ENCODE data around the gene ZNF777.
"Not testable (repeated sequence)": the region's sequence is repeated elsewhere in the genome, so short reads cannot be mapped to it uniquely, and the experiment has no call there.

ZNF777 gene

GRCh38 chr7:149449897-149450296 lies 11.0 kb downstream of the ZNF777 start:
- DNase-seq: no peak

GRCh38 chr7:149448961-149449360 lies 11.9 kb downstream of the ZNF777 start:
- no peak for DNase-seq

- DNase-seq: not testable (repeated sequence)
Measured at GRCh38 chr7:149446026-149446425, 14.8 kb downstream of the ZNF777 start.

- DNase-seq: no peak
Measured at GRCh38 chr7:149444287-149444686, 16.6 kb downstream of the ZNF777 start.

DNA sequence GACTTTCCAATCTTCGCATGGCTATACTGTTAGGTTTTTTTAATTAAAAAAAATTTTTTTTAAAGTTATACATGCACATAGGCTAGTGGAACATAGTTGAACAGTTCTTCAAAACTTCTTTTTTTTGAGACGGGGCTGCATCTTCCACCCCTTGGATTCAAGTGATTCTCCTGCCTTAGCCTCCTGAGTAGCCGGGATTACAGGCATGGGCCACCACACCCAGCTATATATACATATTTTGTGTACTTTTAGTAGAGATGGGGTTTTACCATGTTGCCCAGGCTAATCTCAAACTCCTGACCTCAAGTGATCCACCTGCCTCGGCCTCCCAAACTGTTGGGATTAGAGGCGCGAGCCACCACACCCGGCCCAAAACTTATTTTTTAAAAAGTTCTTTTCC lies 17.3 kb downstream of the ZNF777 start:
- DNase-seq: no peak

- DNase-seq: no peak
Measured at GRCh38 chr7:149442924-149443323, 17.9 kb downstream of the ZNF777 start.

GRCh38 chr7:149440222-149440621 lies 20.6 kb downstream of the ZNF777 start:
- no peak for DNase-seq

DNA sequence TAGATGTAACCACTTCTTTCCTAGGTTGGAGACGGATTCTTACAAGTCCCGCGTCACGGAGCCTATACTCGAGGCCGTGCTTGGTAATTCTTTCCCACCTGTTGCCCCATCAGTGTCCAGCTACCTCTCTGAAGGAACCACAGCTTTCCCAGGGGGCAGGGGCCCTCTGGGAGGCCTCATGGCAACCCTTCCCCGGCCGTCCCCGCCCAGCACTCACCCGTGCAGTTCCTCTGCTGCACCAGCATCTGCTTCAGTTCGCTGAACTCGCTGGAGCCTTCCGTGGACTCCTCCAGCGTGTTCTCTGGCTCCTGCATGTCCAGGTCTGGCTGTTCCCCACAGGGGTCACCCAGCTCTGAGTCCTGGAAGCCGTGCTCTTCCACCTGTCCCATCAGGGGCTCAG lies 24.5 kb downstream of the ZNF777 start:
- no peak for DNase-seq

- no peak for DNase-seq
Measured at GRCh38 chr7:149433124-149433523, 27.7 kb downstream of the ZNF777 start.

DNA sequence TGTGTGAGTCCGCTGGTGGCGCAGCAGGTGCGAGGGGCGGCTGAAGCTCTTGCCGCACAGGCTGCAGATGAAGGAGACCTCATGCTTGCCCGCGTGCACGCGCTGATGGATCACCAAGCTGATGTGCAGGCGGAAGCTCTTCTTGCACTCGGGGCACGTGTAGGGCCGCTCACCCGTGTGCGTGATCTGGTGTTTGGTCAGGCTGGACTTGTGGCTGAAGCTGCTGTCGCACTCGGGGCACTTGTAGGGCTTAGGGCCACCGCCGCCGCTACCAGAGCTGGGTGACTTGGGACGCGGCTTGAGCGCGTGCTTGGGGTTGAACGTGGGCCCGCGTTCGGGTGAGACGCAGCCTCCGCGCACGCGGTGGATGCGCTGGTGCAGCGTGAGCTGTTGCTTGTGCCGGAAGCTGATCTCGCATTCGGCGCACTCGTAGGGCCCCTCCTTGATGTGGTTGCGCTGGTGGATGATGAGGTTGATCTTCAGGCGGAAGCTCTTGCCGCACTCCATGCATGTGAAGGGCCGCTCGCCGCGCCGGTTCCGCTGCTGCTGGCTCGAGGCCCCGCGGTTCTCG lies 28.7 kb downstream of the ZNF777 start:
- DNase-seq: no peak

GRCh38 chr7:149431486-149432120 lies 29.3 kb downstream of the ZNF777 start:
- DNase-seq: no peak

- no peak for DNase-seq
Measured at GRCh38 chr7:149430192-149430591, 30.7 kb downstream of the ZNF777 start.

DNA sequence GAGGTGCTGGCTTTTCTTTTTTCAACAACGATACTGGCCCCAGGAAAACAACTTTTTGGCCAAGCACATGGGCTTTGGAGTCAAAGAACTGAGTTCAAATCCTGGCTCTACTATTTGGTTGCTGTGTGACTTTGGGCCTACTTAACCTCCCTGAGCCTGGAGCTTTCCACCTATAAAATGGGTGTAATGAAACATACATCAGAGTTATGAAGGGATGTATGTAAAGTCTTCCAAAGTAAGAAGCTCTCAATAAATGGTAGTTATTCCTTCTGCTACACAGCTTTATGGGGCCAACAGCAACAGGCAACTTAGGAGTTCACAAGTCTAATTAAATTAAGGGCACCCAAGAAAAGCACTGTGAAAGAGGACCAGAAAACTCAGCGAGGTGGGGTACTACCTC lies 33.0 kb downstream of the ZNF777 start:
- no peak for DNase-seq

GRCh38 chr7:149427096-149427680 lies 33.7 kb downstream of the ZNF777 start:
- peak; percentile 46 for DNase-seq

- peak; percentile 81 for DNase-seq
Measured at GRCh38 chr7:149423449-149424110, 37.3 kb downstream of the ZNF777 start.

- DNase-seq: peak; percentile 77
Measured at GRCh38 chr7:149422914-149423301, 38.0 kb downstream of the ZNF777 start.

DNA sequence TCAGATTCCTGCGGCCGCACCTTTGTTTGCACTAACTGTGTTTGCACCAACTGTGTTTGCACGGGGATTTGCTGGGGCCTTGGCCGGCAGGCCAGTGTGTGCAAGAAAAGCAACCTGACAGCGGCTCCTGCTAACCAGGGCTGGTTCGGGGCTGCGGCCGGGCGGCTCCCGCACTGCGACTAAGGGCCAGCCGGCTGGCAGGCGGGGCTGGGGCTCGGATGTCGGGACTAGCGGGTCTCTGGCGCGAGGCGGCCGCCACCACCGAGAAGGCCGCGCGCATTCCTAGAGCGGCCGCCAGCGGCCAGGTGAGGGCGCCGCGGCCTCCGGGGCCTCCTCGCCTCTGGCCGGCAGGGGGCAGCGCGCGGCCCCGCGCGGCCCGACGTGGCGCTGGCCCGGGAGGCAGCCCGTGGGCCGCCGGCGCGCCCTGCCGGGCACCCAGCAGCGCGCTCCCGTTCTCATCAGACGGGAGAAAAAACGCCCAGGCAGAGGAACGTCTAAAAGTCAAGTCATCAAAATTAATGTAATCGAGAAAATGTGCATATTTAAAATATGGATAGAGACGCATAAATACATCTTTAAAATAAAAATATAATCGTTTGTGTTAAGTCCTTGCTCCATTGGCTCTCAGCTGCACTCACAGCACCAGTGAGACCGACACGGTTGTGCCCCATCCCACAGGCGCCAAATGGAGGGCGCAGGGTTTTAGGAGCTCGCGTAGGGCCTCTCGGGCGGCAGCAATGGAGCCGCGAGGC lies 38.5 kb downstream of the ZNF777 start:
- DNase-seq: peak; percentile 87

DNA sequence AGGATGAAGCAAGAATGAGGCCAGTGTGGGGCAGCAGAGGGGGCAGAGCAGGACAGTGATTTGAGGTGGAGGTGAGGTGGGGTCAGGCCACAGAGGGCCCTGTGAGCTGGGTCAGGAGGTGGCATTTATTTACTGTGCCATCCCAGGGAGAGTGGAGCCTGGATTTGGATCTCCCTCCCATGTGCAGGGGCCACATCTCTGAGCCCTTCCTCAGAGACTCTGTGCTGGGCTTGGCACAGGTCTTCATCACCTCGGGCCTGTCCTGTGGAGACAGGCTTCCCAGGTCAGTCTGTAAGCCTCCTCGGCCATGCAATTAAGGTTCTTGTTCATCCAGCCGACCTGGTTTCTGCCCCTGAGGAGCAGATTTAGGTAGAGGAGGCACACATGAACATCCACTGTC lies 40.9 kb downstream of the ZNF777 start:
- no peak for DNase-seq

DNA sequence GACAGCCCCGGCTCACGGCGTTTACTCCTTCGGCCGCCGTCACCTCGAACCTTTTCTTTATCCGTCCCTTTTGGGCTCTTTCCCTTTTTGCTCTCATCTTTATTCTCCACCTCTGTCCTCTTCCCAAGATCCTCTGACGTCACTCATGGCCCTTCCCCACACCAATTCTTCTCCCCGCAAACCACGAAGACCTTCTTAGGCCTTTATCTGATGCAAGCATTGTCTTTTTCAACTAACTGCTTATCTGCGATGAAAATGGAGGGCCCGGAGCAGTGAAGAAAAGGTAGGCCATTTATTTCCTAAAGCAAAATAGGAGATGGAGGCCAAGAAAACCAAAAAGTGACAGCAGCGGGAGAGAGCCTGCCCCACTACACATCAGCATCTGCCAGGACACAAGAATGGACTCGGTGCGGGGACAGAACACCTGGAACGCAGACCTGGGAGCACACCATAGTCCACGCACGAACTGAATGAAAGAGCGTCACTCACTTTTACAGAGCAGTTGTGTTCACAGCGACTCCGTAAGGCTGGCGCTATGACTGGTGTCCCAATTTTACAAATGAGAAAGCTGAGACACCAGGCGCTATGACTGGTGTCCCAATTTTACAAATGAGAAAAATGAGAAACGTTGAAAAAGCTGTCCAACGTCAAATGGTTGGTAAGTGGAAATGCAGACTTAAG lies 45.3 kb downstream of the ZNF777 start:
- DNase-seq: no peak

DNA sequence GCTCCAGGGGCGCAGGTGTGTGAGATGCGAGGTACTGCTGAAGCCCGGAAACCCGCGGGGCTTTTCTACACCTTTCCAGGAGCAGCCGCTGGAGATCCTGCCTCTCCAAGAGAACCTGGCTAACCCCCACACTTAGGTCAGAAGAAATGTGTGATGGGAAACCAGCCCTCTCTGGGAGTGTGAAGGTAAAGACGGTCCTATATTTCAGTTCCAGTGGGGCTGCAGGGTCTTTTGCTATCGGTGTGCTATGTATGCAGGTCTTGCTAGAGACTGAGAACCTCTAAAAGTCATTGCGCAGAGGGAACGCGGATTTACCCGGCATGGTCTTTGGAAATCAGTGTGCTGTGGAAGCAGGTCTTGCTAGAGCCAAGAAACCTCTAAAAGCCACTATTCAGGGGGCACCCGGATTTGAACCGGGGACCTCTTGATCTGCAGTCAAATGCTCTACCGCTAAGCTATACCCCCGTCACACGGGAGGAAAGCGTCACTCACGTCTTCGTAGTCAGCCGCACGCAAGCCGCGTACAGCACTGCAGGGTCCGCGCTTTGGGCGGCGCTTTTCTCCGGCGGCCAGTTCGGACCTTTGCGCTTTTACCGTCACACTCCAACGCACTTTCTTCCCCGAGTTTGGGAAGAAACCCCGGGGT lies 46.0 kb downstream of the ZNF777 start:
- DNase-seq: peak; percentile 87

- no peak for DNase-seq
Measured at GRCh38 chr7:149414171-149414570, 46.7 kb downstream of the ZNF777 start.

DNA sequence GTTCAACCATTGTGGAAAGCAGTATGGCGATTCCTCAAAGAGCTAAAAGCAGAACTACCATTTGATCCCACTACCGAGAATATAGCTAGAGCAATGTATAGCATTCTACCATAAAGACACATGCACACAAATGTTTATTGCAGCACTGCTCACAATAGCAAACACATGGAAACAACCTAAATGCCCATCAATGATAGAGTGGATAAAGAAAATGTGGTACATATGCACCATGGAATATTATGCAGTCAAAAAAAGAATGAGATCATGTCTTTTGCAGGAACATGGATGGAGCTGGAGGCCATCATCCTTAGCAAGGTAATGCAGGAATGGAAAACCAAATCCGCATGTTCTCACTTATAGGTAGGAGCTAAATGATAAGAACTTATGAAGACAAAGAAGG lies 47.8 kb downstream of the ZNF777 start:
- not testable (repeated sequence) for DNase-seq

Data from retina (tissue), 1 donor.